GM12874 (cell line): ENCODE data around the gene GCLC.
A peak's percentile ranks its signal among the peaks of the same experiment; 100 is the strongest.

ENCODE experiments used
- CTCF ChIP-seq: IDR thresholded peaks from 2 replicates; pipeline ENCODE4 v1.5.1; 2011; ENCODE audit warnings: low read depth, mild to moderate bottlenecking, control low read depth, low read length, moderate library complexity; ENCODE audit not compliant: insufficient read depth

GCLC gene

GRCh38 chr6:53484476-53485280 lies 60.2 kb downstream of the GCLC start:
- peak; percentile 75 for TF ChIP-seq CTCF

GRCh38 chr6:53483423-53484353 lies 61.2 kb downstream of the GCLC start:
- no peak for TF ChIP-seq CTCF

- TF ChIP-seq CTCF = no peak
Observed at GRCh38 chr6:53481323-53481722, 63.6 kb downstream of the GCLC start.

- TF ChIP-seq CTCF = no peak
Observed at GRCh38 chr6:53479871-53480270, 65.0 kb downstream of the GCLC start.

- TF ChIP-seq CTCF = no peak
Observed at GRCh38 chr6:53476964-53477363, 67.9 kb downstream of the GCLC start.

GRCh38 chr6:53474010-53474409 lies 70.9 kb downstream of the GCLC start:
- TF ChIP-seq CTCF = no peak

GRCh38 chr6:53469163-53469562 lies 75.7 kb downstream of the GCLC start:
- TF ChIP-seq CTCF = no peak
